AG04450 (cell line): ENCODE data around the gene CDKN1A. TPM values are rescaled to one million over a fixed set of nuclear protein-coding genes. Genes with fewer than 3 reads are reported as not detected.

Source experiments
- CTCF ChIA-PET: fragments of 300-600, 350-600 bp; formaldehyde crosslinking; extraction: SDS; loops from one replicate; lab custom pipeline; 2022; ENCODE audit warnings: antibody characterized with exemption, inconsistent platforms; lab: Charles Lee
- POLR2A ChIA-PET: fragments of 350-600 bp; formaldehyde crosslinking; extraction: SDS; loops from one replicate; lab custom pipeline; 2021; ENCODE audit warnings: antibody characterized with exemption, inconsistent platforms; lab: Yijun Ruan, JAX
- DNase-seq: peaks from one replicate; pipeline ENCODE4 v3.0.0-alpha.2; 2011; ENCODE audit warnings: low read depth, low spot score
- H3K27ac ChIP-seq: one replicate; pipeline ENCODE4 v1.5.1; 2012; ENCODE audit warnings: low read depth, low read length, control low read depth
- H3K27me3 ChIP-seq: one replicate; pipeline ENCODE4 v1.6.0; 2012; ENCODE audit warnings: low read length; ENCODE audit not compliant: control insufficient read depth, insufficient read depth
- H3K4me3 ChIP-seq: 2 replicates; pipeline ENCODE4 v1.5.1; 2011; ENCODE audit warnings: mild to moderate bottlenecking, low read depth, low read length, control low read depth
- H3K9me3 ChIP-seq: 2 replicates; pipeline ENCODE4 v1.5.1; 2012; ENCODE audit warnings: low read length; ENCODE audit not compliant: control insufficient read depth, insufficient read depth
- CTCF ChIP-seq: IDR thresholded peaks from 2 replicates; pipeline ENCODE4 v1.5.1; 2011; ENCODE audit warnings: low read depth, low read length, control low read depth, inconsistent platforms
- polyA plus RNA-seq: library from polyadenylated mRNA; depleted of rRNA; stranded (reverse); fragments of >200 nt; gene quantifications from 2 replicates; pipeline ENCODE4 v1.2.3, GENCODE V29; 2011

Gene CDKN1A
- polyA plus RNA-seq, 1 experiment: 722 TPM

GRCh38 chr6:36662827-36663256 lies 15.7 kb upstream of the CDKN1A start:
- CTCF ChIA-PET: interaction anchor here (0.7 kb wide), 1 partner anchor 532 kb away, joined by 5 read pairs; no protein-coding TSS in a partner anchor
- DNase-seq: no peak
- H3K9me3 ChIP-seq: no peaks in the 10 kb centered on the region
- H3K27ac ChIP-seq: no peak overlapping the region
- POLR2A ChIA-PET: interaction anchor here (1.5 kb wide), 1 partner anchor 16 kb away, joined by 7 read pairs; the partner anchor contains the start of gene CDKN1A
- no peak for TF ChIP-seq CTCF
- H3K4me3 ChIP-seq: no peak overlapping the region
- H3K27me3 ChIP-seq: no peaks in the 10 kb centered on the region

- ChIA-PET CTCF (interaction anchor here (0.7 to 0.9 kb wide), 2 partner anchors 7 to 531 kb away, joined by 3 to 5 read pairs; no protein-coding TSS in a partner anchor), POLR2A (interaction anchor here (1.8 kb wide), 1 partner anchor 14 kb away, joined by 7 read pairs; the partner anchor contains the start of gene CDKN1A)
- TF ChIP-seq CTCF: no peak
- DNase-seq: no peak
- Histone ChIP-seq H3K9me3 (no peaks in the 10 kb centered on the region), H3K27ac (no peak overlapping the region), H3K27me3 (no peaks in the 10 kb centered on the region), H3K4me3 (no peak overlapping the region)
These were observed 14.7 kb upstream of the CDKN1A start for GRCh38 chr6:36663504-36664446.

- POLR2A ChIA-PET: interaction anchor here (1.8 kb wide), 1 partner anchor 13 kb away, joined by 7 read pairs; the partner anchor contains the start of gene CDKN1A
- CTCF ChIA-PET: interaction anchor here (0.9 kb wide), 1 partner anchor 16 kb away, joined by 3 read pairs; no protein-coding TSS in a partner anchor
These were observed 13.3 kb upstream of the CDKN1A start for GRCh38 chr6:36665180-36665579.

GRCh38 chr6:36666287-36666686 lies 12.2 kb upstream of the CDKN1A start:
- ChIA-PET POLR2A (interaction anchor here (1.1 to 5.1 kb wide), 6 partner anchors 11 to 41 kb away, joined by 3 to 95 read pairs (median 4); partner anchors contain the start of gene CDKN1A), CTCF (interaction anchor here (1.0 to 1.2 kb wide), 3 partner anchors 12 to 42 kb away, joined by 6 to 7 read pairs (median 6); partner anchors contain the start of gene CDKN1A)
- no peaks in the 10 kb centered on the region for H3K27me3 ChIP-seq
- peak overlapping the region; percentile 31 for H3K27ac ChIP-seq
- no peaks in the 10 kb centered on the region; the same call in 1 of the 2 replicates for H3K9me3 ChIP-seq
- no peak for TF ChIP-seq CTCF
- H3K4me3 ChIP-seq: no peak overlapping the region
- no peak for DNase-seq

More at GRCh38 chr6:36665180-36665579, 13.3 kb upstream of the CDKN1A start:
- no peaks in the 10 kb centered on the region for H3K27me3 ChIP-seq
- H3K9me3 ChIP-seq: no peaks in the 10 kb centered on the region; the same call in 1 of the 2 replicates
- no peak overlapping the region for H3K4me3 ChIP-seq
- no peak overlapping the region for H3K27ac ChIP-seq
- no peak for TF ChIP-seq CTCF
- DNase-seq: no peak
